Stomach (tissue), 4 donors: ENCODE data around the gene GADD45GIP1.

ENCODE experiments used
- POLR2AphosphoS5 ChIP-seq, 3 donors: sonication (generic); formaldehyde crosslinking; IDR thresholded peaks; one replicate each; pipeline ENCODE4 v1.6.1; 2016; ENCODE audit warnings: antibody characterized with exemption in 3 of 3
- TF ChIP-seq, protein P1 (sequence below), 7 experiments: fragments of 450-650 bp in 4 of 7; fragments of 200-600 bp in 3 of 7; sonication (generic) in 3 of 7; IDR thresholded peaks; one replicate each; pipeline ENCODE4 v1.5.1; 2016 to 2019; ENCODE audit warnings: antibody characterized with exemption in 7 of 7, control low read depth in 2 of 7, mild to moderate bottlenecking in 1 of 7

DNA sequence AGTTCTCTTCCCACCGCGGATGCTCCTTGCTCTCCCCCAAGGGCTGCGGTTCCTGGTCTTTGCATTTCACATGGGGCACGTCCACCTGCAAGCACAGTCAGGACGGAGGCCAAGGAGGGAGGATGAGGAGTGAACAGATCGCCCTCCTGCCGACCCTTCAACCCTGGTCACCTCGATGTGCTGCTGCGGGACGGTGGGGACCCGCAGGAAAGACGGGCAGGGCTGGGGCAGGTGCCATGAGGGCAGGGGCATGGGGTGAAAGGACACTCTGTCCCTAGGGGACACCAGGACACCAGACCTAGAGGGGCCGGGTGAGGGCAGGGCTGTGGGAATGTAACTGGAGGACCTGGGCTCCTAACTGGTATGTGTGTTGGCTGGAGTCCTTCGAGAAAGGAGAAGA lies 38.8 kb downstream of the GADD45GIP1 start:
- TF ChIP-seq, protein P1, sequence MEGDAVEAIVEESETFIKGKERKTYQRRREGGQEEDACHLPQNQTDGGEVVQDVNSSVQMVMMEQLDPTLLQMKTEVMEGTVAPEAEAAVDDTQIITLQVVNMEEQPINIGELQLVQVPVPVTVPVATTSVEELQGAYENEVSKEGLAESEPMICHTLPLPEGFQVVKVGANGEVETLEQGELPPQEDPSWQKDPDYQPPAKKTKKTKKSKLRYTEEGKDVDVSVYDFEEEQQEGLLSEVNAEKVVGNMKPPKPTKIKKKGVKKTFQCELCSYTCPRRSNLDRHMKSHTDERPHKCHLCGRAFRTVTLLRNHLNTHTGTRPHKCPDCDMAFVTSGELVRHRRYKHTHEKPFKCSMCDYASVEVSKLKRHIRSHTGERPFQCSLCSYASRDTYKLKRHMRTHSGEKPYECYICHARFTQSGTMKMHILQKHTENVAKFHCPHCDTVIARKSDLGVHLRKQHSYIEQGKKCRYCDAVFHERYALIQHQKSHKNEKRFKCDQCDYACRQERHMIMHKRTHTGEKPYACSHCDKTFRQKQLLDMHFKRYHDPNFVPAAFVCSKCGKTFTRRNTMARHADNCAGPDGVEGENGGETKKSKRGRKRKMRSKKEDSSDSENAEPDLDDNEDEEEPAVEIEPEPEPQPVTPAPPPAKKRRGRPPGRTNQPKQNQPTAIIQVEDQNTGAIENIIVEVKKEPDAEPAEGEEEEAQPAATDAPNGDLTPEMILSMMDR (IDR thresholded peaks at IDR 0.05), result no peak
- TF ChIP-seq POLR2AphosphoS5 (IDR thresholded peaks at IDR 0.05), result no peak
